HG03354 (cell line): Measurements from ENCODE around the gene SIX3.

Experiments used
- ATAC-seq: cut with Tn5 transposase; IDR thresholded peaks from one replicate; pipeline ENCODE4 v1.9.1; 2021; ENCODE audit warnings: mild to moderate bottlenecking; ENCODE audit not compliant: unreplicated experiment, poor library complexity, severe bottlenecking

SIX3 gene

GRCh38 chr2:44954889-44955592 lies 13.5 kb downstream of the SIX3 start:
- ATAC-seq = no peak

GRCh38 chr2:44955593-44956392 lies 14.3 kb downstream of the SIX3 start:
- peak; percentile 72 for ATAC-seq

- no peak for ATAC-seq
Measured at GRCh38 chr2:44956843-44957242, 15.3 kb downstream of the SIX3 start.

GRCh38 chr2:44957656-44958327 lies 16.3 kb downstream of the SIX3 start:
- ATAC-seq = no peak

GRCh38 chr2:44959855-44960254 lies 18.4 kb downstream of the SIX3 start:
- no peak for ATAC-seq

GRCh38 chr2:44960871-44961270 lies 19.4 kb downstream of the SIX3 start:
- no peak for ATAC-seq

GRCh38 chr2:44962176-44962695 lies 20.7 kb downstream of the SIX3 start:
- ATAC-seq = no peak

GRCh38 chr2:44964752-44965236 lies 23.3 kb downstream of the SIX3 start:
- ATAC-seq = no peak

- ATAC-seq = no peak
Measured at GRCh38 chr2:44965684-44966083, 24.2 kb downstream of the SIX3 start.

GRCh38 chr2:44967056-44967455 lies 25.6 kb downstream of the SIX3 start:
- no peak for ATAC-seq

GRCh38 chr2:44967727-44968432 lies 26.4 kb downstream of the SIX3 start:
- no peak for ATAC-seq

- no peak for ATAC-seq
Measured at GRCh38 chr2:44969936-44970335, 28.4 kb downstream of the SIX3 start.

- no peak for ATAC-seq
Measured at GRCh38 chr2:44970846-44971450, 29.4 kb downstream of the SIX3 start.

GRCh38 chr2:44972771-44973535 lies 31.5 kb downstream of the SIX3 start:
- no peak for ATAC-seq

GRCh38 chr2:44974064-44974715 lies 32.7 kb downstream of the SIX3 start:
- ATAC-seq = no peak

- no peak for ATAC-seq
Measured at GRCh38 chr2:44975571-44976450, 34.3 kb downstream of the SIX3 start.

GRCh38 chr2:44979581-44979980 lies 38.1 kb downstream of the SIX3 start:
- ATAC-seq = no peak
